HCT116 (cell line): ENCODE measurements around the gene PICK1.

Experiments used
- POLR2AphosphoS5 ChIP-seq: IDR thresholded peaks from 2 replicates; pipeline ENCODE4 v1.6.1; 2011; ENCODE audit warnings: mild to moderate bottlenecking, low read depth, low read length, moderate library complexity
- SIN3A ChIP-seq: IDR thresholded peaks from 2 replicates; pipeline ENCODE4 v1.6.1; 2012; ENCODE audit warnings: low read depth
- ZBTB33 ChIP-seq: IDR thresholded peaks from 2 replicates; pipeline ENCODE4 v1.6.1; 2011; ENCODE audit warnings: mild to moderate bottlenecking, low read length, moderate library complexity; ENCODE audit not compliant: insufficient replicate concordance; ENCODE audit errors: extremely low read depth
- TF ChIP-seq, protein P1 (sequence below), 3 experiments: fragments of 200-600 bp in 1 of 3; sonication (generic) in 1 of 3; IDR thresholded peaks in 2 of 3; conservative IDR thresholded peaks in 1 of 3; 2 replicates each; pipeline ENCODE4 v1.5.1; 2012 to 2017; ENCODE audit warnings: low read depth in 2 of 3, low read length in 2 of 3, antibody characterized with exemption in 1 of 3, borderline replicate concordance in 1 of 3, control low read depth in 1 of 3, mild to moderate bottlenecking in 1 of 3, mixed read lengths in 1 of 3, mixed run types in 1 of 3, moderate library complexity in 1 of 3; ENCODE audit not compliant: insufficient read depth in 1 of 3

DNA sequence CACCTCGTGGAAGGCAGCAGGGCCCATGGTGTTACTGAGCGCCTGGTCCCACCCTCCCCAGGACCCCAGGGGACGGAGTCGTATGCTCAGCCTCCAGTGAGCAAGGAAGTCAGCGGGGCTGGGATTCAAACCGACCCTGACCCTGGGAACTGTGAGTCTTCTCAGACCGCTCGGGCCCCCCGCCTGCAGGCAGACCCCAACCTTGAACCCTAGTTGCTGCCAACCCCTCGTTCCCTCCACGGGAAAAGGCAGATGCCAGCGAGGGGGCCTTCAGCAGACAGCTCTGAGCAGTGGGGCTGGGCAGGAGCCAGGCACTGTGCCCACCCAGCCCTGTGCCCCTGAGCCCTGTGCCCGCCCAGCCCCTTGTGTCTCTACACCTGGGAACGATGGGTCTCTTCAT is 20.4 kb downstream of the PICK1 start:
- TF ChIP-seq, protein P1, sequence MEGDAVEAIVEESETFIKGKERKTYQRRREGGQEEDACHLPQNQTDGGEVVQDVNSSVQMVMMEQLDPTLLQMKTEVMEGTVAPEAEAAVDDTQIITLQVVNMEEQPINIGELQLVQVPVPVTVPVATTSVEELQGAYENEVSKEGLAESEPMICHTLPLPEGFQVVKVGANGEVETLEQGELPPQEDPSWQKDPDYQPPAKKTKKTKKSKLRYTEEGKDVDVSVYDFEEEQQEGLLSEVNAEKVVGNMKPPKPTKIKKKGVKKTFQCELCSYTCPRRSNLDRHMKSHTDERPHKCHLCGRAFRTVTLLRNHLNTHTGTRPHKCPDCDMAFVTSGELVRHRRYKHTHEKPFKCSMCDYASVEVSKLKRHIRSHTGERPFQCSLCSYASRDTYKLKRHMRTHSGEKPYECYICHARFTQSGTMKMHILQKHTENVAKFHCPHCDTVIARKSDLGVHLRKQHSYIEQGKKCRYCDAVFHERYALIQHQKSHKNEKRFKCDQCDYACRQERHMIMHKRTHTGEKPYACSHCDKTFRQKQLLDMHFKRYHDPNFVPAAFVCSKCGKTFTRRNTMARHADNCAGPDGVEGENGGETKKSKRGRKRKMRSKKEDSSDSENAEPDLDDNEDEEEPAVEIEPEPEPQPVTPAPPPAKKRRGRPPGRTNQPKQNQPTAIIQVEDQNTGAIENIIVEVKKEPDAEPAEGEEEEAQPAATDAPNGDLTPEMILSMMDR (IDR thresholded peaks at IDR 0.05 in 2 of 3, conservative IDR thresholded peaks at IDR 0.05 in 1 of 3; ENCODE audit: borderline replicate concordance in 1 of 3, insufficient read depth in 1 of 3, low read depth in 2 of 3, low read length in 2 of 3) = no peak
- TF ChIP-seq ZBTB33 = no peak
- no peak for TF ChIP-seq SIN3A
- TF ChIP-seq POLR2AphosphoS5 = no peak
